HG03558 (cell line): ENCODE results near the gene IL17A.

ENCODE experiments used
- ATAC-seq: cut with Tn5 transposase; IDR thresholded peaks from one replicate; pipeline ENCODE4 v1.9.1; 2021; ENCODE audit warnings: moderate number of reproducible peaks; ENCODE audit not compliant: unreplicated experiment; ENCODE audit errors: extremely low read depth

IL17A gene

DNA sequence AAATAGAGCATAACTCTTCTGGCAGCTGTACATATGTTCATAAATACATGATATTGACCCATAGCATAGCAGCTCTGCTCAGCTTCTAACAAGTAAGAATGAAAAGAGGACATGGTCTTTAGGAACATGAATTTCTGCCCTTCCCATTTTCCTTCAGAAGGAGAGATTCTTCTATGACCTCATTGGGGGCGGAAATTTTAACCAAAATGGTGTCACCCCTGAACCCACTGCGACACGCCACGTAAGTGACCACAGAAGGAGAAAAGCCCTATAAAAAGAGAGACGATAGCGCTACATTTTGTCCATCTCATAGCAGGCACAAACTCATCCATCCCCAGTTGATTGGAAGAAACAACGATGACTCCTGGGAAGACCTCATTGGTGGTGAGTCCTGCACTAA lies at the start of gene IL17A:
Gene IL17A (plus strand): TSS at position 301 of the 400 bp plus-strand sequence. CDS start 57 bp downstream, at position 358.
- no peak for ATAC-seq

DNA sequence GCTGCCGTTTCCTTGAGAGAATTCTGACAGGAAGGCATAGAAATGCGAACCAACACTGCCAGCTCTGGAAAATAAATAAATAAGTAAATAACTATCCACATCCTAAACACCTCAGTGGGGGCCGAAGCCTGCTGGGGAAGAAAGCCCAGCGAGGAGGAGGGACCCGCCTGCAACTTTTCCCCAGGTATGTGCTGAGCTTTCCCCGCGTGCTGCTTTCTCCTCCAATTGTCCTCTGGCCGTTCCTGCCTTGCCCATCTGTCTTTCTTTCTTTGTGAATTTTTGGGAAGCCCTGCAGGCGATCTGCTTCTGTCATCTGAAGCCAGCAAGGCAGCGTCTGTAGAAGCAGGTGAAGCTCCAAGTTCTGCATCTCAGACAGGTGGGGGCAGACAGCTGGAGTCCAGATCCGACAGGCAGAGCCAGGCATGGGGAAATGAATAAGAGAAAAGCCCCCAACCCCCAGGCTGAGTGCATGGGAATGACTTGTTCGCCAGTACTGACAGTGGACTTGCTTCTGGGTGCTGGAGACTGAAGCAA lies 49.2 kb upstream of the IL17A start:
- no peak for ATAC-seq

DNA sequence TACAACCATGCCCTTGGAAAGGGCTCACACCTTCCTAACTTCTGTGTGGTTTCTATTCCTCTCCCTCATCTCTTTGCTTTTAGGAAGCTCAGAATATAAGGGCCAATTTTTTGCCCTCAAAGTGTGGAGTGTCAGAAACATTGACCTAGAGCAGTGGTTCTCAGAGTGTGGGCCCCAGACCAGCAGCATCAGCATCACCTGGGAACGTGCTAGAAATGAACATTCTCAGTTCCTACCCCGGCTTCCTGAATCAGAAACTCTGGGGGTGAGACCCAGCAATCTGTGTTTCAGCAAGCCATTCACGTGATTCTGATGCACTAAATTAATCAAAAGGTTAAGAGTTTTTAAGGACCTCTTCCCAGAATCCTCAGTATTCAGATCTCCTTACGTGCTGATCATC lies 47.9 kb upstream of the IL17A start:
- ATAC-seq = no peak

DNA sequence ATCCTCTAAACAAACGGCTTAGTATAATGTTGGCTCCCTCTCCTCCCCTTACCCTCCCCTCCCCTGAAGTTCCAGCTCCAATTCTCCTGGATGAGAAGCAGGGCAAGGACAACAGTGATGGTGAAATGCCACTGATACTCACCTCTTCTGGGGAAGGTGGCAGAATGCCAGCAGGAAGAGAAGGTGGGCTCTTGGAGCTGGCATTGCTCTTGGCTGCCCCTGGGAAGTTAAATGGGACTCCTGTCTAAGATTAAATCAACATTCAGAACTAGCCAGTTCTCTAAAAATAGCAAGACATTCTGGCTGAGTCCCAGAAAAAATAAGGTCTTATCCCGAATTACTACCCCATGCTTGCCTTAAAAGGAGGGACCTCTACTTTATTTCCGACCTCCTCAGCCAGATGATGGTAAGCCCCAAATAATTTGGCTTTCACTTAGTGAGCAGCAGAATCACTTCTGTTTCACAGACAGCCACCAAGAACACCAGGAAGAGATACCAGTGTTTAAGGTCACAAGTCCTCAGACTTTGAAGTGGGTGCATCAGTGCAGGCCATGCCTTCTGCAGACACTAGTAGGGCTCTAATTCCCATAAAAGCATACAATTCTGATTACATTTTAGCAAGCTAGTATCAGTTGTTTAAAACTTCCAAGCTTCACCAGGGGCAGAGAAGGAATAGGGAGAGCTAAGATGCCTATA lies 46.0 kb upstream of the IL17A start:
- ATAC-seq = no peak

DNA sequence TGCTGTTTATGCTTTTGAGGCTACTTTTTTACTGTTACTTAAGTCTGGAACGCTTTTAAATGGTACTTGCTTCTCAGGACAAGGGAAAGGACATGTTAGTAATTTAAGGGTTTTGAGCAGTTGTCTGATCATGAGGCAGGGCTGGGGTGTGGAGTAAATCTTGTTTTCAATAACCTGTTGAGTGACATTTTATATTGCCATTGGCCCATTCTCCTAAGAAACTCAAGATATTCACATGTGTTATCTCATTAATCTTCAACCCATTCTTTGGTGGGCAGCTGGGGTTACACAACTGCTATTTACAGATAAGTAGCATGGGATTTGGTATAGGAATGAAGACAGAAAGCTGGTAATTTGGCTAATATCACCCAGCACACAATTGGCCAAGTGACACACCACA lies 44.6 kb upstream of the IL17A start:
- ATAC-seq = no peak

DNA sequence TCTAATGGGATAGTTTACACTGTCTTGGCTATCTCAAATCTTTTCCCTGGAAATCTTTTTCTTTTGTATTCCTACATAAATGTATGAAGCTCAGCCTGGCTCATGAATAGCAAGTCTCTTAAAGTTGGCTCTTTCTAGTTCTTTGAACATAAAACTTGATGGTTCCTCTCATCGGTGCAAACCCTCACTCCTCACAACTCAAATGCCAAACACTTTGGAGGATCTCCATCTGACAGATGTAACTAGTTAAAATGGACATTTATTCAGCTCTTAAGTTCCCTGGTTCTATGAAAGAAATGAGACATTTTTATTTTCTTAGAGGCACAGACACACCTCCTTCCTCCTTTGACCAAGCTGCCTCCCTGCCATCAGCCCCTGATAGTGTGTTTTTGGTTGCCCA lies 43.6 kb upstream of the IL17A start:
- ATAC-seq = no peak

DNA sequence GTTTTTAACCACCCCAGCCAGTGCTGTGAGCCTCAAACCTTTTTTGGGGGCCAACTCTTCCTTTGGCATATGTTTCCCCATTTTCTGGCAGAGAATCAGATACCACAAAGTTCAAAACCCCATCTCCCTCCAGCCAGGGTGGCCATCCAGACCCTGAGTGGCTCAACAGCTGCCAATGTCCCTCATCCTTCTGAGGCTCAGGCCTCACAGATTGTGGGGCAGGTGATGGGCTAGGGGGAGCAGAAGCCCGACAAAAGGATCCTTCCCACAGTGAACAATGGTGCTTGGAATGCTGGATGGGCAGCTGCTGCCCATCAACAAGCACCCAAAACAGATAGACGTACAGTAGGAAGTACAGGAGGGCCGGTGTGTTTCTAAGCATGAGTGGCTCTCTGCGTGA lies 42.6 kb upstream of the IL17A start:
- no peak for ATAC-seq

DNA sequence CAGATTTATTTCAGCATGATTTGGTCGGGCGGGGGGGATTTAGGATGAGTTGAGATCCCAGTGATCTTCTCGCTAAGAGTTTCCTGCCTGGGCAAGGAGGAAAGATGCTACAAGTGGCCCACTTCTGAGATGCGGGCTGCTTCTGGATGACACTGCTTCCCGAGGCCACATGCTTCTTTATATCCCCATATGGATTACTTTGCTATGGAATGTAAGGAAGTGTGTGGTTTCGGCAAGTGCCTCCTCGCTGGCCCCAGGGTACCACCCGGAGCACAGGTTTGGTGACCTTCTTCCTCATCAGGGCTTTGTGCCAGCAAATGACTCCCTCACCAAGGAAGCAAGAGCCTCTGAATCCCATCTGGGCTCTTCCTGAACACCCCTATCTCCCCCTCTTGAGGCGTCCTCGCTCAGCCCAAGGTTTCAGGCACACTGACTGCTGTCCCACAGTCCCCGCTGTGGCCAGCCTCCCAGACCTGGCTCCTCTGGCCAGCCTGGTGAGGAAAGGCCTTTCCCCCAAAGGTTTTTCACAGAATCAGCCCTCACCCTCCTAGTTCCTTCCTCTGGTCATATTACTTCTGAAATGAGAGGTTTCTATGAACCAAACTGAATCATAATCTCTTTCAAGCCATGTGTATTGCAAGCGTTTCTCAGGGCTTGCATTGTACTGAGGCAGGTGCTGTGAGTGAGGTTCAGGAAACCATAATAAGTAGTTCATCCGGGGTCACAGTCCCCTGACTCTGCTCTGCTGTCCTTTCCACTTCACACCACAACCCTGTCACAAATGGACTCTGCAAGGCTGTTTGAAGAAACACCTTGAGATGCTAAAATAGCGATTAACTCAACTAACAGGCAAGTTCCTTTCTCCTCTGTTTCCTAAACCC lies 41.7 kb upstream of the IL17A start:
- no peak for ATAC-seq

DNA sequence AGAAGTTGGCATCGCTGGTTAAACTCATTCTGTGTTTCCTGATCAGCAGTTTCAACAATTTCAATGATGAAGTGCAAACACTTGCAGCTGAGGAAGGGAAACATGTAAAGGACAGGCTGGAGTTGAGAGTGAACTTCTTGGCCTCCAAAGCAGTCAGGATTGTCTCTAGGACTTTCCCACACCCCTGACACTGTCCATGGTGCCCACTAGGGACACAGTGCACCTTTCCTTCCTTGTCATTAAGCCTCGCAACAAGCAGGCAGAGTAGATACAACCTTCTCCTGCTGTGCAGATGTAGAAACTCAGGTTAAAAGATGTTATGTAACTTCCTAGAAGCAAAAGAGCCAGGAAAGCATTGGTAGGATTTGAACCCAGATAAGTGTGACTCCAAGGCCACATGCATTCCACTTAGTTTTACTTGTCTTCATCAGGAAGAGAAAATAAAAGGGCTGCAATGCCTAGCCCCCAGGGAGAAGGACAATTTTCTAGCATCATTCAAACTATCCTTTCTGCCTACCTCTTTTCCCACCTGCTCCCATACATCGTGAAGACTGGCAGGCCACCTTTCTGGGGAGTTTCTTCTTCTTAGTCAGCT lies 39.2 kb upstream of the IL17A start:
- ATAC-seq = no peak

DNA sequence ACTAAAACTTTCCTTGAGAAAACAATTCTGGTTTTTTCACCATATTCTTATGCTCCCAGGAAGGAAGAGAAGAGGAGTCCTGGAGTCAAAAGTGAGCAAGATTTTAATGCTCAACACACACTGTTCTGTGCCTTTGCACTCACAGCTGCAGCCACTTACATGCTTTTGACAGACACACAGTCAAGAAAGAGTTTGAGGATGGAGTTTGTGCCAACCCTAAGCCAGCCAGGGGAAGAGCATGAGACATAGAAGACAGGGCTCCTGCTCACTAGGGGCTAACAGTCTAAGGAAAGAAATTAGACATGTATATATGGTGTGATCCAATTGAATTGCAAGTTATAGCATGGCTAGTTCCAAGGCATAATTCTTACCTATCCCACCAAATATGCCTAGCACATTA lies 37.1 kb upstream of the IL17A start:
- ATAC-seq = no peak

DNA sequence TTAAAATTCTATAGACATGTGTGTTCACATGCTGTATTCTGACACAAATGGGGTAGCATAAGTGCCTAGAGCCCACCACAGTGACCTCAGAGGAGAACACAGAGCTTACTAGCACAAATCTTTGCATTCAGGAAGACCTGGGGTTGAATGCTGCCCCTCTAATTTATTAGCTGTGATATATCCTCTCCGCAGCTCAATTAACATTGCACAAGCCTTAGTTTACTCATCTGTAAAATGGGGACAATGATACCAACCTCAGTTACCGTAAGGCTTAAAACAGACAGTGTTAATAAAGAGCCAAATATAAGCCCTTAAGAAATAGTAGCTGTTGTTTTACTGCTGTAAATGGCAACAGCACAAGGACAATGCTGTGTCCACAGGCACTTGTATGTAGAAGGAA lies 36.2 kb upstream of the IL17A start:
- no peak for ATAC-seq

DNA sequence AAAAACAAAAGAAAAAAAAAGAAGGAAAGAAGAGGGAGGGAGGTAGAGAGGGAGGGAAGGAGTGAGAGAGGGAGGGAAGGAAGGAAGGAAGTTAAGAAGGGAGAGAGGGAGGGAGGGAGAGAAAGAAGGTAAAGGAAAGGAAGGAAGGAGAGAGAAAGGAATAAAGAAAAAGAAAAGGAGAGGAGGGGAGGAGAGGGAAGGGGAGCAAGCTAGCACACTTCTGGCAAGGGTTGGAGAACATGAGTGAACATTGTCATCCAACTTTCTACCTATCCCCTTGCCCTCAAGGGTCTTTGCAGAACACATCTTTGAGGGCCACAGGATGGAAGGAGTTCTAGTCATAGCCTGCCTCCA lies 34.1 kb upstream of the IL17A start:
- ATAC-seq = no peak

DNA sequence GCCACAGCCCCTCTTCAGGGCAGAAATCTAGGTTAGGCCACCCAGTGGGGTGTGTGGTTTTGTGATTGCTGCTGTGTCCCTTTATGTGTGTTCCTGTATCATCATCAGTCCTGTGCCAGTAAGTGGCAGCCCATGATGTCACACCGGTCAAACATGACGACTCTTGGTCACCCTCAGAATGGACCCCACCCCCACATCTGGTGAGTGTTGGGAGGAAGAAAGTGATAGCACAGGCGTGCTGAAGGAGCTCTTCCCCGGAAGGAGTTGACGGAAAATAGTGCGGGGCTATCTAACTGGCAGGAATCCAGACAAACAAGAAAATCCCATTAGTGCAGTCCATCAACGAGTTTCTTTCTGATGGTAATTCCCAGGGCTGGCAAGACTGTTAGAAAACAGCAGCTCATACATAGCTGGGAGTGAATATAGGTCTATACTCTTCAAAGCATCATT lies 33.4 kb upstream of the IL17A start:
- ATAC-seq = no peak

DNA sequence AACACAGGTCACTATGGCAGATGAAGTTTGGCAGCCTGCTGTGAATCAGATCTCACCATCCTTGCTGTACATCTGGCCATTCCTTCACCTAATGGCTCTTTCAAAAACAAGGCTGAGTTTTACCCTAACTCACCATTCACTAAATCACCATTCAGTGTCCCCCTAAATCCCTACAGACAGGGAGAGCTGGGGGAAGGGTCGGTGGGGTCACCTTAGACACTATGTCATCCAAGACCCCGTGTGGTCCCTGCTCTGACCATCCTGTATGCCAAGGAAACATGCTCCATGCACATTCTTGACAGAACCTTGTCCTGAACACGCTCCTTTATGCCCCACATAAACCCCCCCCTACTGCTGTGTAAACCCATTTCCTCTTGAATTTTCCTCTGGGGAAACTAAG lies 31.8 kb upstream of the IL17A start:
- ATAC-seq = no peak

DNA sequence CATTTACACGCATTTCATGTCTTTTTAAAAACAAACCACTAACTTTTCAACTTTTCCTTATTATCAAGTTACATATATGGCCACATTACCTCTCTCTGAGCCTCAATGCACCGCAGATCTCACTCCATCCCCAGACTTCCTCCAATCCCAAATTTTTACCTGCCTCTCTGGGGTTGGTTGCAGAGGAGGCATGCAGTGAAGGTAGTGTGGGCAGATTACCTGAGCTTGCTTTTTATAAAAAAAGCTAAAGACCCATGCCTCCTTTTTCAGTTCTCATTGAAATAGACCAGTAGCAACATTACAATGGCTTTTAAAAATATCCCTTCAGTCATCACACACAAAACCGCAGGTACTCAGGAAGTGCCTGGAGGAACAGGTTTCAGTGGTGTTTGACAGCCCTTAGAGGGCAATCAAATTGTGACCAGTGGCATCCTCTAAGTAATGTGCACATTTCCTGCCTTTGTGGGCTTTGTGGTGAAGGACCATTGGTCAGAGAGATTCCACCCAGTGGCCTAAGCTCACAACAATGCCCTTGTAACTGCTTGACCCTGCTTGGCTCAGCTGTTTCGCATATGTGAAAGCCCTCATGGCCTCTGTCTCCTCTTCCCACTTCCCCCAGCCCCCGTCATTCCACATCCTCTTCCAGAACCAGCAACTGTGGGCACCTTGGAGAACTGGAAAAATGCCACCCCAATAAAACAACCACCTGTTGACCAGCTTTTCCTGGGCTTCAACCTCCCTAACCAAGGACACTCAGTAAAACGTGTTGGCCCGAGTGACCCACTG lies 30.2 kb upstream of the IL17A start:
- peak; percentile 81 for ATAC-seq

DNA sequence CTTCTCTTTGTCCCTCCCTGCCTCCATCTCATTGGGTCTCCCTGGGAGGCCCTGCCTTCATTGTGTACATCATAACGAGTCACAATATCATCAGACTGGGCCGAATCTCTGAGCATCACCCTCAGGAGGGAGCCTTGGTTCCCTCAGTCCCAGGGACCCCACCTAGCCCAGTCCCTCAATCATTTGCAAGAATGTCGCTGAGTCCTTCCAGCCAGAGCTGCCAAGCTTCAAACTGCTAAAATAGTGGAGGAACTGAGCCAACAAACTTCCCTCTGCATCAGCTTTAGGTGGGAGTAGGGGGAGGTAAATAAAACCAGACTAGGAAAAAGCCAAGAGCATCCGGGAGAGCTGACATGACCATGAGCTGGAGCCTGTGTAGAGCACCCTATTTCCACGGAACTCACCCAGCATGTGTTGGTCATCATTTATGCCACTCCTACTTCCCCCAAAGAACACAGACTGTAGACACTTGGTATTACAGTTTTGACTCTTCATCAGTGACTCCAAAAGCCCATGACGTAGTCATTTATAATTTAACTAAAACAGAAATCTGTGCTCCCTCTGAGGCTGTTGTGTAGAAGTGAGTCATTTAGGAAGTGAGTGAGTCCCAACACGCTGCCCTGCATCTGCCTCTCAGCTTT lies 28.8 kb upstream of the IL17A start:
- ATAC-seq = peak; percentile 56

DNA sequence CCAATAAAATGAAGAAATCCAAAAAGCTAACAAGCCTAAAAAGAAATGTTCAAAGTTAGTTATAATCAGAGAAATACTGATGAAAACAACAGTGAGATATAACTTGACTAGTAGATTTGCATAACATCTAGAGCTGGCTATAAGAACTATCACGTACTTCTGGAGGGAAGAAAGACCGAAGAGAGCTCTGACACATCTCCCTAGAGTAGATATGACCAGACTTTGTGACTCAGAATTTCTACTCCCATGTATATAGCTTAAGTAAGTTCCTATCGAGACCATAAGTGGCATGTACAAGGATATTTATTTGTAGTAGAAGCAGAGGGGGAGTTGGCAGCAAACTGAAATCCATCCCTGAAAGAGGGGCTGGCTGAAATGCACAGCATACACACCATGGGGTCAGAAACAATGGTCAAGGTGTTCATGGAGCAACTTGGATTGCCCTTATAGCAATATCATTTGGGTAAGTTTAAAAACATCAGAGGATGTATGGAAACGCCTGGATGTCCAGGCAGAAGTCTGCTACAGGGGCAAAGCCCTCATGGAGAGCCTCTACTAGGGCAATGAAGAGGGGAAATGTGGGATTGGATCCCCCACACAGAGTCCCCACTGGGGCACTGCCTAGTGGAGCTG lies 25.6 kb upstream of the IL17A start:
- ATAC-seq = no peak

DNA sequence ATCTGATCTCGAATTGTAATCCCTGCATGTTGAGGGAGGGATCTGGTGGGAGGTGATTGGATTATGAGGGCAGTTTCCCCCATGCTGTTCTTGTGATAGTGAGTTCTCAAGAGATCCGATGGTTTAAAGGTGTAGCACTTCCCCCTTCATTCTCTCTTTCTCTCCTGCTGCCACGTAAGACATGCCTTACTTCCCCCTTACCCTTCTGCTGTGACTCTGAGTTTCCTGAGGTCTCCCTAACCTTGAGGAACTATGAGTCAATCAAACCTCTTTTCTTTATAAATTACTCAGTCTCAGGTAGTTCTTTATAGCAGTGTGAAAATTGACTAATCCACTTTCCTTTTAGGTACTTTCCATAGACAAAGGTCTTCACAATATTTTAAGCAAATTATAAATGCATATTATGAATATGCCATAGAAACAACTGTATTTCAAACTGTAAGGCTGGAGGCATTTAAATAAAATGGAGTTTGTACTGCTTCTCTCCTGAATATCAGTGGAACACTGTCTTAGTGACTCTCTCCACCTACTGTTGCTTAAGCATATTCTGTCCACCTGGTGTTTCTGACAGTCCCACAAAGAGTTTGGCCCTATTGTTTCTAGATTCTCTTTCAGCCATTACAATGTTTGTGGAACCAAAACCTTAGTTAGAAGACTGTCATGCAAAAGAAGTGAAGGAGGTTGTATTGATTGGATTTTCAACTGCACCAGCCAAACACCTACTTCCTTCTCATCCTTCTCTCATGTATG lies 24.3 kb upstream of the IL17A start:
- ATAC-seq = no peak
